SU-DHL-6 (cell line): Measurements from ENCODE around the gene PHACTR3.

ENCODE experiments used
- H2AFZ ChIP-seq: fragments of 200-600 bp; sonication (generic); 2 replicates; pipeline ENCODE4 v1.6.1; 2014; ENCODE audit warnings: low read depth, mild to moderate bottlenecking, moderate library complexity, mixed read lengths, antibody characterized with exemption, low read length; ENCODE audit not compliant: severe bottlenecking
- H3F3A ChIP-seq: fragments of 200-600 bp; shearing (Covaris generic); 2 replicates; pipeline ENCODE4 v1.6.0; 2016; ENCODE audit warnings: antibody characterized with exemption, mild to moderate bottlenecking; ENCODE audit not compliant: insufficient read depth
- H3K27ac ChIP-seq: fragments of 200-600 bp; sonication (generic); 2 replicates; pipeline ENCODE4 v1.5.1; 2016; ENCODE audit warnings: low read depth, mild to moderate bottlenecking, low read length, moderate library complexity, mixed read lengths
- H3K27me3 ChIP-seq: fragments of 200-600 bp; sonication (generic), shearing (Covaris generic); 2 replicates; pipeline ENCODE4 v1.6.0; 2014; ENCODE audit warnings: mild to moderate bottlenecking, low read length
- H3K36me3 ChIP-seq: fragments of 200-600 bp; sonication (generic); 2 replicates; pipeline ENCODE4 v1.6.1; 2014; ENCODE audit warnings: mild to moderate bottlenecking, low read length, mixed read lengths
- H3K4me2 ChIP-seq: fragments of 300-600, 200-600 bp; shearing (Covaris generic), sonication (generic); 2 replicates; pipeline ENCODE4 v1.6.0; 2014; ENCODE audit warnings: low read length, low read depth, mild to moderate bottlenecking; ENCODE audit not compliant: poor library complexity, severe bottlenecking
- H3K4me3 ChIP-seq: fragments of 200-600 bp; sonication (generic); 2 replicates; pipeline ENCODE4 v1.5.1; 2014; ENCODE audit warnings: antibody characterized with exemption, low read length, mild to moderate bottlenecking, mixed read lengths; ENCODE audit not compliant: insufficient read depth, poor library complexity, severe bottlenecking
- H3K79me2 ChIP-seq: fragments of 200-600 bp; sonication (generic); 2 replicates; pipeline ENCODE4 v1.6.1; 2014; ENCODE audit warnings: mild to moderate bottlenecking, low read length, moderate library complexity; ENCODE audit not compliant: insufficient read depth
- H3K9ac ChIP-seq: fragments of 200-600 bp; sonication (generic); 2 replicates; pipeline ENCODE4 v1.7.0; 2014; ENCODE audit warnings: mild to moderate bottlenecking, low read length
- H3K9me2 ChIP-seq: fragments of 200-600 bp; sonication (generic); replicated peaks from 2 replicates; pipeline ENCODE4 v1.6.1; 2014; ENCODE audit warnings: low read length; ENCODE audit not compliant: insufficient read depth
- H3K9me3 ChIP-seq: fragments of 200-600 bp; sonication (generic); 2 replicates; pipeline ENCODE4 v1.6.1; 2014; ENCODE audit warnings: low read length, mixed read lengths; ENCODE audit not compliant: insufficient read depth
- H4K20me1 ChIP-seq: fragments of 200-600 bp; sonication (generic); 2 replicates; pipeline ENCODE4 v1.6.1; 2014; ENCODE audit warnings: low read depth, mild to moderate bottlenecking, antibody characterized with exemption, low read length, moderate library complexity, mixed read lengths
- CTCF ChIP-seq: fragments of 200-600 bp; sonication (generic); IDR thresholded peaks from one replicate; pipeline ENCODE4 v1.5.1; 2017; ENCODE audit warnings: antibody characterized with exemption, mild to moderate bottlenecking, low read length, moderate library complexity; ENCODE audit not compliant: insufficient read depth, poor library complexity, severe bottlenecking
- EZH2phosphoT487 ChIP-seq: fragments of 200-600 bp; sonication (generic), shearing (Covaris generic); conservative IDR thresholded peaks from 2 replicates; pipeline ENCODE4 v1.6.1; 2018; ENCODE audit warnings: mild to moderate bottlenecking, antibody characterized with exemption, low read length, moderate library complexity, mixed read lengths

PHACTR3 gene

GRCh38 chr20:59744756-59745155 is 140.4 kb downstream of the PHACTR3 start:
- Histone ChIP-seq H3K36me3 (no peaks in the 10 kb centered on the region), H3K4me2 (no peak overlapping the region), H3K9me3 (no peaks in the 10 kb centered on the region), H3K27me3 (no peaks in the 10 kb centered on the region), H3K79me2 (no peaks in the 10 kb centered on the region), H4K20me1 (no peaks in the 10 kb centered on the region), H3K4me3 (no peak overlapping the region), H2AFZ (no peak overlapping the region), H3K9me2 (no peaks in the 10 kb centered on the region), H3K9ac (no peak overlapping the region), H3F3A (no peaks in the 10 kb centered on the region), H3K27ac (no peak overlapping the region)
- TF ChIP-seq EZH2phosphoT487 (no peak), CTCF (no peak)

DNA sequence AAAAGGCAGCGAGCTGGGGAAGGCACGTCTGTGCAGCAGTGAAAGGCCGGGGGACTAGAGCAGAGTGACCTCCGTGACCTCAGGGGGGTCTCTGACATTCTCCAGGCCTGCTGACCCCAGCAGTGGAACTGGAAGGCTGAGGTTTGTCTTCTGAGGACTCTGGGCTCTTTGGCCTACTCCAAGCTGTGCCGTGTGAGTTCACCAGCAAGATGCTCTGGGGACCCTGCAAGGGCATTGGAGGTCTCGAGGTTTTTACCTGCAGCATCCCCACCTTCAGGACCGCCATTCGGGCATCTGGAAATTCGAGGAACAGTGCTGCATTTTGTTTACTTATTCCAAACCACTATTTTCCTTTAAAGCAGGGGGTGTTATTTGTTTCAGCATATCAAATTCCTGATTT is 140.9 kb downstream of the PHACTR3 start:
- H3K27me3 ChIP-seq: no peaks in the 10 kb centered on the region
- no peak overlapping the region for H3K9ac ChIP-seq
- TF ChIP-seq EZH2phosphoT487: no peak
- TF ChIP-seq CTCF: no peak
- H3K9me3 ChIP-seq: no peaks in the 10 kb centered on the region
- no peaks in the 10 kb centered on the region for H4K20me1 ChIP-seq
- no peaks in the 10 kb centered on the region for H3K9me2 ChIP-seq
- no peak overlapping the region for H3K27ac ChIP-seq
- no peaks in the 10 kb centered on the region for H3F3A ChIP-seq
- H3K36me3 ChIP-seq: no peaks in the 10 kb centered on the region
- no peaks in the 10 kb centered on the region for H3K79me2 ChIP-seq
- no peak overlapping the region for H3K4me3 ChIP-seq
- no peak overlapping the region for H2AFZ ChIP-seq
- H3K4me2 ChIP-seq: no peak overlapping the region

DNA sequence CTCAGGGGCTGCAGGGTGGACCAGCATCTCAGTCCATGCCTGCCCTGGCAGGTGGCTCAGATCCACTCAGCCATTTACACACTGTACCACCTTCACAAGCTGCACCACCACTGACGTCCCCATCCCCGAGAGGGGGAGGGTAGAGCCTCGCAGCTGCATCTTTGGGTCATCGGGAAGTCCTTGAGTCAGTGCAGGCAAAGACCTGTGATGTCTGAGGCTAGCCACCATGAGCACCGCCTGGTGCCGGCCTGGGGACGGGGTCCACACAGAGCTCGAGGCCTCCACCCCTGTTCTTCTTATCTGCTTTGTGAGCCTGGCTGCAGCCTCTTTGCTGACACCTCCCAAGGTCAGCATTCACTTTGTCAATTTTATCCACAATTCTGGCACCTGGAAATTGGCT is 141.4 kb downstream of the PHACTR3 start:
- Histone ChIP-seq H4K20me1 (no peaks in the 10 kb centered on the region), H3K4me2 (no peak overlapping the region), H3K9me2 (no peaks in the 10 kb centered on the region), H3K27ac (no peak overlapping the region), H3K27me3 (no peaks in the 10 kb centered on the region), H3K36me3 (no peaks in the 10 kb centered on the region), H3K9ac (no peak overlapping the region), H3K9me3 (no peaks in the 10 kb centered on the region), H3K79me2 (no peaks in the 10 kb centered on the region), H2AFZ (no peak overlapping the region), H3K4me3 (no peak overlapping the region), H3F3A (no peaks in the 10 kb centered on the region)
- TF ChIP-seq CTCF (no peak), EZH2phosphoT487 (no peak)

GRCh38 chr20:59746155-59746554 is 141.8 kb downstream of the PHACTR3 start:
- Histone ChIP-seq H3K36me3 (no peaks in the 10 kb centered on the region), H3K4me2 (no peak overlapping the region), H3K27ac (no peak overlapping the region)

More at GRCh38 chr20:59746155-59746554, 141.8 kb downstream of the PHACTR3 start:
- Histone ChIP-seq H3K9ac (no peak overlapping the region), H3K4me3 (no peak overlapping the region), H3K79me2 (no peaks in the 10 kb centered on the region), H3K27me3 (no peaks in the 10 kb centered on the region), H4K20me1 (no peaks in the 10 kb centered on the region), H3K9me2 (no peaks in the 10 kb centered on the region), H3K9me3 (no peaks in the 10 kb centered on the region), H2AFZ (no peak overlapping the region), H3F3A (no peaks in the 10 kb centered on the region)
- TF ChIP-seq CTCF: no peak
- TF ChIP-seq EZH2phosphoT487: no peak
